ENCODE data around the gene BOC. TPM values are rescaled to one million over a fixed set of nuclear protein-coding genes. Genes with fewer than 3 reads are reported as not detected.

Gene BOC
- polyA plus RNA-seq, 1 donor from 2014 or later, result 0.53 TPM

GRCh38 chr3:113265231-113265630, 53.9 kb downstream of the BOC start (continued):
- no peak for TF ChIP-seq CTCF (IDR thresholded peaks at IDR 0.05; ENCODE audit: poor library complexity, severe bottlenecking)

DNA sequence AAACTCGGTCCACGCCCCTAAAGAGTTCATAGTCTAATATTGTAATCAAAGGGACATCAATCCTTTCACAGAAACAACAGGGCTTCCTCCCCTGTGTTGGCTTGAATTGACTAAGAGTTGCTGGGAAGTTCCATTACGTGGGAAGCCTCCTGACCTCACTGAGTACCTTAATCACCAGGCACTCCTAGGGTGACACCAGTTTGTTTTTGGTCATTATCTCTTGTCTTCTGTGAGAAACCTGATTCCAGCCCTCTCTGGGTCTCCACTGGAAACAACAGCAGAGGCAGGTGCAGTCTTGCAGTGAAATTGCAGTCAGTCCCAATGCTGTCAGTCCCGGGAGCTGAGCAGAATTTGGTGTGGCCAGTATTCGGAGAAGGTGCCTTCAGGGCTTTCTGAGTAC, 55.4 kb downstream of the BOC start:
- Histone ChIP-seq H2AFZ (ENCODE audit: low read depth, low read length) (no peak overlapping the region), H3K9me2 (ENCODE audit: insufficient read depth, low read length) (no peaks in the 10 kb centered on the region), H3F3A (ENCODE audit: insufficient read depth, low read length, poor library complexity, severe bottlenecking) (no peaks in the 10 kb centered on the region), H3K27ac (ENCODE audit: low read length) (no peak overlapping the region), H3K9ac (ENCODE audit: low read length) (no peak overlapping the region), H4K20me1 (ENCODE audit: insufficient read depth) (no peaks in the 10 kb centered on the region), H3K4me3 (ENCODE audit: low read length) (no peak overlapping the region), H3K36me3 (ENCODE audit: insufficient read depth, low read length) (no peaks in the 10 kb centered on the region), H3K9me3 (ENCODE audit: low read length) (no peaks in the 10 kb centered on the region), H3K27me3 (ENCODE audit: insufficient read depth, low read depth, low read length) (no peaks in the 10 kb centered on the region), H3K79me2 (replicated peaks; ENCODE audit: insufficient read depth, low read length) (no peaks in the 10 kb centered on the region), H3K4me2 (ENCODE audit: low read length) (no peak overlapping the region)
- TF ChIP-seq TAF1 (IDR thresholded peaks at IDR 0.05; ENCODE audit: low read depth), result no peak
- no peak for TF ChIP-seq POLR2AphosphoS5 (IDR thresholded peaks at IDR 0.05)
- no peak for TF ChIP-seq CTCF (IDR thresholded peaks at IDR 0.05; ENCODE audit: poor library complexity, severe bottlenecking)
- no peak for TF ChIP-seq SMC3 (conservative IDR thresholded peaks at IDR 0.05; ENCODE audit: poor library complexity)
- no peak for TF ChIP-seq RAD21 (conservative IDR thresholded peaks at IDR 0.05)
- TF ChIP-seq EP300 (conservative IDR thresholded peaks at IDR 0.05; ENCODE audit: poor library complexity, severe bottlenecking), result no peak
- TF ChIP-seq REST (IDR thresholded peaks at IDR 0.05; ENCODE audit: borderline replicate concordance), result no peak
- TF ChIP-seq EZH2 (IDR thresholded peaks at IDR 0.05; ENCODE audit: borderline replicate concordance, insufficient read depth, low read length, poor library complexity, severe bottlenecking), result no peak

- H3K27ac ChIP-seq (ENCODE audit: low read length), result no peak overlapping the region
- TF ChIP-seq EP300 (conservative IDR thresholded peaks at IDR 0.05; ENCODE audit: poor library complexity, severe bottlenecking) (no peak), EZH2 (IDR thresholded peaks at IDR 0.05; ENCODE audit: borderline replicate concordance, insufficient read depth, low read length, poor library complexity, severe bottlenecking) (no peak), CTCF (IDR thresholded peaks at IDR 0.05; ENCODE audit: poor library complexity, severe bottlenecking) (no peak), SMC3 (conservative IDR thresholded peaks at IDR 0.05; ENCODE audit: poor library complexity) (no peak), RAD21 (conservative IDR thresholded peaks at IDR 0.05) (no peak), POLR2AphosphoS5 (IDR thresholded peaks at IDR 0.05) (no peak), MXI1 (conservative IDR thresholded peaks at IDR 0.05; ENCODE audit: poor library complexity, severe bottlenecking) (no peak), TAF1 (IDR thresholded peaks at IDR 0.05; ENCODE audit: low read depth) (no peak)
- H3K79me2 ChIP-seq (replicated peaks; ENCODE audit: insufficient read depth, low read length), result no peaks in the 10 kb centered on the region
- no peak overlapping the region for H3K4me2 ChIP-seq (ENCODE audit: low read length)
- H3K9me2 ChIP-seq (ENCODE audit: insufficient read depth, low read length), result no peaks in the 10 kb centered on the region
- H3K9me3 ChIP-seq (ENCODE audit: low read length), result no peaks in the 10 kb centered on the region
- H3K4me3 ChIP-seq (ENCODE audit: low read length), result no peak overlapping the region
- no peaks in the 10 kb centered on the region for H4K20me1 ChIP-seq (ENCODE audit: insufficient read depth)
- no peak overlapping the region for H2AFZ ChIP-seq (ENCODE audit: low read depth, low read length)
- H3K9ac ChIP-seq (ENCODE audit: low read length), result no peak overlapping the region
- no peaks in the 10 kb centered on the region for H3K36me3 ChIP-seq (ENCODE audit: insufficient read depth, low read length)
- no peaks in the 10 kb centered on the region for H3K27me3 ChIP-seq (ENCODE audit: insufficient read depth, low read depth, low read length)
- no peaks in the 10 kb centered on the region for H3F3A ChIP-seq (ENCODE audit: insufficient read depth, low read length, poor library complexity, severe bottlenecking)
These were observed 57.0 kb downstream of the BOC start for GRCh38 chr3:113268311-113268710.

Measured in neural cell (in vitro differentiated cells).